Measurements from ENCODE around the gene ZNF524.

The ZNF524 gene

GRCh38 chr19:55578031-55578760 is 21.9 kb upstream of the ZNF524 start:
- Histone ChIP-seq H4K20me1 (ENCODE audit: control insufficient read depth, insufficient read depth, low read depth, low read length) (no peaks in the 10 kb centered on the region), H3K79me2 (ENCODE audit: control insufficient read depth, low read length) (peaks cover 21% of the 10 kb centered on the region), H3K36me3 (ENCODE audit: control insufficient read depth, low read length) (peaks cover 17% of the 10 kb centered on the region), H3K4me1 (ENCODE audit: control insufficient read depth, low read length) (peaks cover 15% of the 10 kb centered on the region), H3K27me3 (ENCODE audit: control insufficient read depth, low read length) (no peaks in the 10 kb centered on the region), H3K4me3 (ENCODE audit: low read length) (no peak overlapping the region), H3K27ac (ENCODE audit: low read depth, low read length) (no peak overlapping the region), H3F3A (ENCODE audit: control insufficient read depth, insufficient read depth) (peaks cover 6% of the 10 kb centered on the region), H3K9me2 (replicated peaks; ENCODE audit: control insufficient read depth, low read length) (no peaks in the 10 kb centered on the region), H3K4me2 (ENCODE audit: low read length) (no peak overlapping the region), H3K9me3 (ENCODE audit: control insufficient read depth, insufficient read depth, low read length) (no peaks in the 10 kb centered on the region)
- no peak for TF ChIP-seq EZH2phosphoT487 (IDR thresholded peaks at IDR 0.05; ENCODE audit: borderline replicate concordance, low read length)
- no peak for TF ChIP-seq CTCF (IDR thresholded peaks at IDR 0.05; ENCODE audit: low read depth, low read length, poor library complexity, severe bottlenecking)

GRCh38 chr19:55578761-55579747 is 21.0 kb upstream of the ZNF524 start:
- no peaks in the 10 kb centered on the region for H3K9me2 ChIP-seq (replicated peaks; ENCODE audit: control insufficient read depth, low read length)
- H3K79me2 ChIP-seq (ENCODE audit: control insufficient read depth, low read length), result peaks cover 21% of the 10 kb centered on the region
- H3K36me3 ChIP-seq (ENCODE audit: control insufficient read depth, low read length), result peaks cover 17% of the 10 kb centered on the region
- no peaks in the 10 kb centered on the region for H4K20me1 ChIP-seq (ENCODE audit: control insufficient read depth, insufficient read depth, low read depth, low read length)
- H3F3A ChIP-seq (ENCODE audit: control insufficient read depth, insufficient read depth), result peaks cover 11% of the 10 kb centered on the region
- H3K4me2 ChIP-seq (ENCODE audit: low read length), result peak overlapping the region; percentile 96
- H3K4me3 ChIP-seq (ENCODE audit: low read length), result peak overlapping the region; percentile 90
- no peaks in the 10 kb centered on the region for H3K27me3 ChIP-seq (ENCODE audit: control insufficient read depth, low read length)
- peaks cover 15% of the 10 kb centered on the region for H3K4me1 ChIP-seq (ENCODE audit: control insufficient read depth, low read length)
- no peak for TF ChIP-seq CTCF (IDR thresholded peaks at IDR 0.05; ENCODE audit: low read depth, low read length, poor library complexity, severe bottlenecking)
- TF ChIP-seq EZH2phosphoT487 (IDR thresholded peaks at IDR 0.05; ENCODE audit: borderline replicate concordance, low read length), result no peak
- H3K27ac ChIP-seq (ENCODE audit: low read depth, low read length), result no peak overlapping the region
- no peaks in the 10 kb centered on the region for H3K9me3 ChIP-seq (ENCODE audit: control insufficient read depth, insufficient read depth, low read length)

GRCh38 chr19:55579766-55580621 is 20.1 kb upstream of the ZNF524 start:
- peak overlapping the region; percentile 50; the same call in 1 of the 2 replicates for H3K27ac ChIP-seq (ENCODE audit: low read depth, low read length)
- no peaks in the 10 kb centered on the region for H3K9me3 ChIP-seq (ENCODE audit: control insufficient read depth, insufficient read depth, low read length)
- H4K20me1 ChIP-seq (ENCODE audit: control insufficient read depth, insufficient read depth, low read depth, low read length), result no peaks in the 10 kb centered on the region
- peaks cover 21% of the 10 kb centered on the region for H3K79me2 ChIP-seq (ENCODE audit: control insufficient read depth, low read length)
- no peaks in the 10 kb centered on the region for H3K27me3 ChIP-seq (ENCODE audit: control insufficient read depth, low read length)
- peak overlapping the region; percentile 90 for H3K4me3 ChIP-seq (ENCODE audit: low read length)
- H3K9me2 ChIP-seq (replicated peaks; ENCODE audit: control insufficient read depth, low read length), result no peaks in the 10 kb centered on the region
- peaks cover 17% of the 10 kb centered on the region for H3K36me3 ChIP-seq (ENCODE audit: control insufficient read depth, low read length)
- no peak for TF ChIP-seq EZH2phosphoT487 (IDR thresholded peaks at IDR 0.05; ENCODE audit: borderline replicate concordance, low read length)
- no peak for TF ChIP-seq CTCF (IDR thresholded peaks at IDR 0.05; ENCODE audit: low read depth, low read length, poor library complexity, severe bottlenecking)
- H3F3A ChIP-seq (ENCODE audit: control insufficient read depth, insufficient read depth), result peaks cover 17% of the 10 kb centered on the region
- H3K4me2 ChIP-seq (ENCODE audit: low read length), result peak overlapping the region; percentile 96
- peaks cover 17% of the 10 kb centered on the region for H3K4me1 ChIP-seq (ENCODE audit: control insufficient read depth, low read length)
